HepG2 (cell line): Measurements from ENCODE around the gene TRIM42.

ENCODE experiments used
- CBFB ChIP-seq: sonication (generic); formaldehyde crosslinking; IDR thresholded peaks from 2 replicates; pipeline ENCODE4 v1.4.0; 2020; ENCODE audit warnings: missing genetic modification reagents
- CTCF ChIP-seq: sonication (generic); formaldehyde crosslinking; IDR thresholded peaks from 2 replicates; pipeline ENCODE4 v1.5.0; 2020; ENCODE audit warnings: mild to moderate bottlenecking, missing genetic modification reagents, moderate library complexity
- ETS1 ChIP-seq: sonication (generic); formaldehyde crosslinking; IDR thresholded peaks from 2 replicates; pipeline ENCODE4 v1.4.0; 2020; ENCODE audit warnings: missing genetic modification reagents
- NFATC3 ChIP-seq: sonication (generic); formaldehyde crosslinking; IDR thresholded peaks from 2 replicates; pipeline ENCODE4 v1.5.1; 2020; ENCODE audit warnings: mild to moderate bottlenecking, missing genetic modification reagents
- POLR2A ChIP-seq, 2 experiments: IDR thresholded peaks; 2 replicates each; pipeline ENCODE4 v1.6.1; 2011; ENCODE audit warnings: low read depth in 2 of 2, low read length in 2 of 2, mild to moderate bottlenecking in 1 of 2, moderate library complexity in 1 of 2; ENCODE audit not compliant: insufficient read depth in 1 of 2
- SKIL ChIP-seq: sonication (generic); formaldehyde crosslinking; IDR thresholded peaks from 2 replicates; pipeline ENCODE4 v1.8.0; 2022; ENCODE audit warnings: missing genetic modification reagents, mild to moderate bottlenecking, moderate library complexity, borderline replicate concordance
- USF2 ChIP-seq, 2 experiments: sonication (generic) in 1 of 2; formaldehyde crosslinking in 1 of 2; IDR thresholded peaks; 2 replicates each; pipeline versions ENCODE4 v1.5.1 to v1.6.1; 2011 to 2020; ENCODE audit warnings: borderline replicate concordance in 1 of 2, low read depth in 1 of 2, low read length in 1 of 2, mild to moderate bottlenecking in 1 of 2, missing genetic modification reagents in 1 of 2, moderate library complexity in 1 of 2
- ZNF670 ChIP-seq: sonication (generic); formaldehyde crosslinking; IDR thresholded peaks from 2 replicates; pipeline ENCODE4 v1.8.0; 2022; ENCODE audit warnings: mild to moderate bottlenecking, missing genetic modification reagents, borderline replicate concordance

DNA sequence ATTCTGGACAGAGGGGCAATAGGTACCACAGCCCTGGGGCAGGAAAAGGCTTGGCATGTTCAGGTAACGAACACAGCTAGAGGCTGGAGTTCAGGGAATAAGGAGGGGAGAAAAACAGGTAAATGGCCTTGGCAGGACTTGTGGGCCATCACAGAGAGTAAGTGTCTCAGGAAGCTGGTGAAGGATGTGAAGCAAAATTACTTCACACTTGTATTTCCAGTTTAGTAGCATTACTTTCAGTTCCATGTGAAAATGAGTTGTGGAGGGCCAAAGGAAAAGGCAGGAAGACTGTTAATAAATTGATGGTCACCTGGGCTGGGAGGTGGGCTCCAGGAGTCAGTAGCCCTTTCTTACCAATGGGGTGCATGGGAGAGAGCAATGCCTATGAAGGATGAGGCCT lies 25.6 kb downstream of the TRIM42 start:
- TF ChIP-seq POLR2A (IDR thresholded peaks at IDR 0.05; ENCODE audit: insufficient read depth in 1 of 2, low read depth in 2 of 2, low read length in 2 of 2) = no peak
- no peak for TF ChIP-seq CTCF (CRISPR knock-in tag)
- TF ChIP-seq USF2 (IDR thresholded peaks at IDR 0.05; ENCODE audit: low read depth, low read length) = no peak
- no peak for TF ChIP-seq USF2 (CRISPR knock-in tag; IDR thresholded peaks at IDR 0.05; ENCODE audit: borderline replicate concordance)
- TF ChIP-seq ETS1 = no peak
- no peak for TF ChIP-seq SKIL (CRISPR knock-in tag)
- TF ChIP-seq NFATC3 = no peak
- no peak for TF ChIP-seq ZNF670
- TF ChIP-seq CBFB (CRISPR knock-in tag) = no peak
